OCI-M2 (cell line): Measurements from ENCODE around the gene SERPINH1.

Experiments used
- DNase-seq: peaks from one replicate; lab custom pipeline; 2025; ENCODE audit not compliant: unreplicated experiment; lab: John Stamatoyannopoulos, UW

Gene SERPINH1

DNA sequence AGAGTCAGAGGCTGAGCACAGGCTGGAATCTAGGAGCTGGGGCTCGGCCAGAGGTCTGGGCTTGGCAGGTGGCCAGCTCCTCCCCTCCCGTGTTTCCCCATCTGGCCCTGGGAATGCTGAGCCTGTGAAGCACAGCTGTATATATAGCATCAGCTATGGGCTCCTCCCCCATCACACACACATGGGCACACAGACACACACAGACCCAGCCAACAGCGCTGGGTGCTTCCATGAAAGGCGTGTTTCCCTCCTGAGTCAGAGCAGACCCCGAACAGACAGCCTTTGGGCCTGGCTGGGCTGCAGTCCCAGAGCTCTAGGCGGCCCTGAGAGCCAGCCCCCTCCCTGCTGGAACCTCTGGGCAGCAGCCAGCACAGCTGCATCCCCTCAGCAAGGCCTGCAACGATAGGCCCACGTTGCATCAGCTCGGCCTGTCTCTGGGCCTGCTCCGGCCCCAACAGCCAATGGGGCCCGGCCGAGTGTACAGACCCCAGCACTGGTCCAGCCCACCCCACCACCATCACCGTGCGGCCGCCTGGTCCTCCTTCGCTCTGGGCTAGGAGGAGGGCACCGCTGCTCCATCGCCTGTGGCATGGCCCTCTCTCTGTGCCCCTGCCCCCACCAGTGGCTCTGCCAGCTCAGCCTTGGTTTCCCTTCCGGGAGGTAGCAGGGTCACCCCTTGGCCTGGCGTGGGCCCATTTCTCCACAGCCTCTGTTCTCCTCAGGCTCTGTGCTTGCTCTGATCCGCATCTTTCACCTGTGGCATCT lies 7.6 kb upstream of the SERPINH1 start:
- no peak for DNase-seq

- DNase-seq, result no peak
These were observed 6.8 kb upstream of the SERPINH1 start for GRCh38 chr11:75555079-75555811.

GRCh38 chr11:75556275-75556674 lies 5.8 kb upstream of the SERPINH1 start:
- no peak for DNase-seq

GRCh38 chr11:75557666-75558494 lies 4.2 kb upstream of the SERPINH1 start:
- DNase-seq, result no peak

- peak; percentile 38 for DNase-seq
These were observed 2.9 kb upstream of the SERPINH1 start for GRCh38 chr11:75558939-75559843.

DNA sequence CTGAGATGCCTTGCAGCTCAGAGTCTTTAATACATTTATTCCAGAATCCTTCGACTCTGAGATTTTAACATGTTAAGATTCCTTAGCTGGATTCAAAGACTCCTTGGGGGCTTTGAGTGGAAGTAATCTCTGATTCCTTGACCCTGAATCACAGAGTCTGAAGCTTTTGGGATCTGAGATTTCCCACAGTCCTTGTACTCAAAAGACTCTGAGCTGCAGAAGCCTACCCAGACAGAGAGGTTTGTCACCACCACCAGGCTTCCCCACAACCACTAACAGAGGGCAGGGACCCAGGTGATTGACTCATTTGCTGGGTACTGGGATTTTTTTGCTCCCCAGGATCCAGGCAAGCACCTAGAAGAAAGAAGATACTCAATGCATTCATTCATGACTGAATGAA lies 1.4 kb upstream of the SERPINH1 start:
- no peak for DNase-seq

DNA sequence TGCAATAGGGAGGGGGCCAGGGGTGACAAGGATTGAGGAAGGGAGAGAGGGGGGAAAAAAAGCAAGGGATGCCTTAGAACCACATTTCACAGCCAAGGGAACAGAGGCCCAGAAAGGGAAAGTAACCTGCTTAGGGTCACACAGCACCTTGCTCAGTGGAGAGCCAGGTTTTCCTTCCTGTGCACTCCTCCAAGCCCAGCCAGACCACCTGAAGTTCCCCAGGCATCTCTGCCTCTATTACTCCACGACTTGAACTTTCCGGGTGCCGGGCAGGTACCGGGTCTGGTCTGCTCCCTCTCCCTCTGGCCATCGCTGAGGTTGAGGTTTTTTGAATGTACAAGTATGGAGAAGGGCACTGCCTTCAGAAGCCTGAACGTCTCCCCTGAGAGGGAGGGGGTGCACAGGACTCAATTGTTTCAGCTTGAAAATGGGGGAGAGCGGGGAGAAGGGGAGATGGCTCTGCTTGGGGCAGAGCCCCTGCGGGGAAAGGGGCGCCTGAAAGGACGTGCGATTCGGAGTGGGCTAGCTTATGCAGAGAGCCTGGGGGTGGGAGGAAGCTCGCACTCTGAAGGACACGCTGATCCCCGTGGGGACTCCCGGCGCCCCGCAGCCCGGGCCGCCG lies 516 bp upstream of the SERPINH1 start:
- no peak for DNase-seq

- DNase-seq, result no peak
These were observed 907 bp downstream of the SERPINH1 start for GRCh38 chr11:75562836-75563484.

GRCh38 chr11:75563501-75563977 lies 1.5 kb downstream of the SERPINH1 start:
- no peak for DNase-seq

- DNase-seq, result no peak
These were observed 2.0 kb downstream of the SERPINH1 start for GRCh38 chr11:75563978-75564552.

DNA sequence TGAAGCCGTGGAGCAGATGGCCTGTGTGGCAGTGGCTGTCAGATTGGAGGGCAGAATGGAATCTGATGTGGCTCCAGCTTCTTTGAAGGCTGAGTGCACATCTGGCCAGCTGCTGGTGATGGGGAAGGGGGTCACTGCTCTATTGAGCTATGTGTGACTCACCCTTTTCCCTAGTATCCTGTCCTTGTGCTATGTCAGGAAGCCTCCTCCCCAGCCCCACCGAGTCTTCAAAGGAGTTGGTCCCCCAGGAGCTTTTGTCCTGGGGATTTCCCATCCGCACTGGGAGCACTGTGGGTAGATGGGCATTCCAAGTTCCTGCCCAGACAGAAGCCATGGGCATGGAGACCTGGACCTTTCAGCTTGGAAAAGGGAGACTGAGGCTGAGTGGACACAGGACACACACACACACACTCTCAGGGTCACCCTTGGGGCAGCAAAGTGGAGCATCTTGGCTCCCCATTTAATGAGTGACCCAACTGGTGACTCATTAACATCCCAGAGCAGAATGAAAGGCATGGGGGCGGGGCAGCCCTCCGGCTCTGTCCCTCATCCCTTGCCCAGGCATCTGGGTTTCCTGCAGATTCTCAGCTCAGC lies 3.3 kb downstream of the SERPINH1 start:
- DNase-seq, result no peak

- DNase-seq, result no peak
These were observed 4.1 kb downstream of the SERPINH1 start for GRCh38 chr11:75565916-75566762.

DNA sequence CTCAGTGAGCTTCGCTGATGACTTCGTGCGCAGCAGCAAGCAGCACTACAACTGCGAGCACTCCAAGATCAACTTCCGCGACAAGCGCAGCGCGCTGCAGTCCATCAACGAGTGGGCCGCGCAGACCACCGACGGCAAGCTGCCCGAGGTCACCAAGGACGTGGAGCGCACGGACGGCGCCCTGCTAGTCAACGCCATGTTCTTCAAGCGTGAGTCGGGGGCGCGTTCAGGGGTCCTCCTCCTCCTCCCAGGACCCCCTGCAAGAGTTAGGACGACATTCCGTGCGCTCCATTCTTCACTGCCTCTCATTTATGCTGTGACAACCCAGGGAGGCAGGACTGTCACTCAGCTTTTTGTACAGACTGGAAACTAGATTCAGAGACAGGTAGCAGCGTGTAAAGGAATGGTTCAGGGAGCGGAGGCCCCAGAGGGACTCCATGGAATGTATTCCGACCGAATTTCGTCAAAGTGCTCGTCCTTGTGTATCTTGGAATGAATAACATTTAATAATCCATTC lies 4.8 kb downstream of the SERPINH1 start:
- DNase-seq, result no peak

- no peak for DNase-seq
These were observed 5.9 kb downstream of the SERPINH1 start for GRCh38 chr11:75567971-75568370.

- DNase-seq, result no peak
These were observed 6.7 kb downstream of the SERPINH1 start for GRCh38 chr11:75568616-75569219.

DNA sequence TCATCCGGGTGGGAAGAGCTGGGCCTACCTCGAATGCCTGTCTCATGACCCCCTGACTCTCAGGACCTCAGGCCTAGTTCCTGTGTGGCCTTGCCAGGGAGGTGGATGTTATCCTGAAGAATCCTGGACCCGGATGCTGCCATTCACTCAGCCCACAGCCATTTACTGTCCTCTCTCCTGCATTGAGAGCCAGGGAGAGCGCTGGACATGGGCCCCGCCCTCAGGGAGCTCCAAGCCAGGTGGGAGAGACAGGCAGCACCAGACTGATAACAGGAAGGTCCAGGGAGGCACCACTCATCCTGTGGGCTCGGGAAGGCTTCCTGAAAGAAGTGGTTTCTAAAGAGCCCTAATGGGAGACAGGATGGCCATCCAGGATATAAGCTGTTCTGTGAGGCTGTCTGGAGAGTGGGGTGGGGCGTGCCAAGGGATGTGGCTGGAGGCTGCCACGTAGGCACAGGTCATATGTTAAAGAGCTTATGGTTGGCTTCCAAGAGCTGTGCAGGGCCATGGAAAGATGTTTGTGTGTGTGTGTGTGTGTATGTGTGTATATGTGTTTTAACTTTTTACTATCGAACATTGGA lies 8.6 kb downstream of the SERPINH1 start:
- no peak for DNase-seq

DNA sequence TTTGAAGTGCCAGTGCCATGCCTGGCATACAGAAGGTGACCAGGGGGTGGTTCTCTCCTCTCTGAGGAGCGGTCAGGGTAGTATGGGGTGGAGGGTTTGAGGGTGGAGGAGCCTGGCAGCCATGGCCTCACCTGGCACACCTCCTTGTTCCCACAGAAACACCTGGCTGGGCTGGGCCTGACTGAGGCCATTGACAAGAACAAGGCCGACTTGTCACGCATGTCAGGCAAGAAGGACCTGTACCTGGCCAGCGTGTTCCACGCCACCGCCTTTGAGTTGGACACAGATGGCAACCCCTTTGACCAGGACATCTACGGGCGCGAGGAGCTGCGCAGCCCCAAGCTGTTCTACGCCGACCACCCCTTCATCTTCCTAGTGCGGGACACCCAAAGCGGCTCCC lies 9.6 kb downstream of the SERPINH1 start:
- no peak for DNase-seq
